GM19043 (cell line): ENCODE measurements around the gene CNRIP1.
"Not testable (repeated sequence)": the region's sequence is repeated elsewhere in the genome, so short reads cannot be mapped to it uniquely, and the experiment has no call there.

Experiments
- ATAC-seq: cut with Tn5 transposase; IDR thresholded peaks from one replicate; pipeline ENCODE4 v1.9.1; 2021; ENCODE audit warnings: low read depth; ENCODE audit not compliant: unreplicated experiment

Gene CNRIP1

GRCh38 chr2:68341062-68341329, 21.2 kb upstream of the CNRIP1 start:
- no peak for ATAC-seq

- no peak for ATAC-seq
These were observed 20.7 kb upstream of the CNRIP1 start for GRCh38 chr2:68340226-68341061.

- no peak for ATAC-seq
These were observed 16.4 kb upstream of the CNRIP1 start for GRCh38 chr2:68336192-68336591.

DNA sequence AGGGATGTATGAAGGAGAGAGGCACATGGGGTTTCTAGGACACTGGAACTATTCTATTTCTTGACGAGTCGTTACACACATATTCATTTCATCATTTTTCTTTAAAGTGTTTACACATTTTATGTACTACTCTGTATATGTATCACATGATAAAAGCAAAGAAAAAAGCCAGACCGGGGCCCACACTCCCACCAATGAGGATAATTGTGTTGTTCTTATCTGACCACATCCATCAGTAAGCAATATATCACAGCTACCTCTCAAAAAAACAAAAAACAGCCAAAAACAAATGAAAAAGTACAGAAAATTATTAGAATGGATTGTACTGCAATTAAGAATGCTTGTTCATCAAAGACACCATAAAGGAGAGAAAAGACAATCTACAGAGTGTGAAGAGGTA, 14.2 kb upstream of the CNRIP1 start:
- no peak for ATAC-seq

- no peak for ATAC-seq
These were observed 13.3 kb upstream of the CNRIP1 start for GRCh38 chr2:68333009-68333408.

DNA sequence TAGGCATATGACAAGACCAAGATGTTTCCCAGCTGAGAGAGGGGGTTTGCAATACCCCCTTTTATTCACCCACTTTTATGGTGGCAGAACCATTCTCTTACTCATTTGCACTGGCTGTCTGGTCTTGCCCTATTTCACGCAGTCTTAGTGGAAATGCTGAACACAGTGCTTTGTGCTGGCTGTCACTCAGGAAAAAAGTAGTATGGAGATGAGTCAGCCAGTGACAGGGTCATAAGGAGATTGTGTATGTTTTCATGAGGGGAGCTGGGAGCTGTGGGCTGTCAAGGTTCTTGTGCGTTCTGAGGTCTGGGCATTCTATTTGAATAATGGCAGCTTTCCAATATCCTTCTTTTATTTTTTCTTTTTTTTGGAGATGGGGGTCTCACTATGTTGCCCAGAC, 10.9 kb upstream of the CNRIP1 start:
- no peak for ATAC-seq

DNA sequence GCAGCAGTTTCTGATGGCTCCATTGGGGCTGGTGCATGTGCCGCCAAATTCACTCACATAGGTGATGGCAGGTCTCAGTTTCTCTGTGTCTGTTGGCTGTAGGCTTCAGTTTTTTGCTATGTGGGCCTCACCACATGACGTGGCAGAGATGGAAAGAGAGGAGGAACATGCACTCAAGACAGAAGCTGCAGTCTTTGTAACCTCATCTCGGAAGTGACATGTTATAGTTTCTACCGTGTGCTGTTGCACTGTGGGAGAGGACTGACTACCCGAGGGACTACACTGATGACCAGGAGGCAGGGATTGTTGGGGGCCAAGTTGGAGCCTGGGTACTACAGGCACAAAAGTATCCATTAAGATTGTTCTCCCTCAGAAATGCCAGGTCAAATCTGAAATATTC, 9.2 kb upstream of the CNRIP1 start:
- ATAC-seq: no peak

DNA sequence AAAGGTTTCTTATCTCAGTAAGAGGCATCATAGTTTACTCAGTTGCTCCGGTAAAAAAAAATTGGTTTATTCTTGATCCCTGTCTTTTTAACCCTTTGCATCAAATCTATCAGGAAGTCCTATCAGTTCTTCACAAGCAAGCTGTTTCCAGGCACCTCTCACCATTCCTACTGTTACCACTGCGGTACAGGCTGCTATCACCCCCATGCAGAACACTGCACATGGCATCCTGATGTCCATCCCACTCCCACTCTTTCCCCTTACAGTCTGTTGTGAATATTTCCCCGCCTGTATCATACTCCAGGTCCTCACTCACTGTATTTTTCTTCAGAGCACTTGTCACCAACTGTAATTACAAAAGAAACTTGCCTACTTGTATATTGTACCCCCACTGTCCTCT, 5.3 kb upstream of the CNRIP1 start:
- ATAC-seq: no peak

DNA sequence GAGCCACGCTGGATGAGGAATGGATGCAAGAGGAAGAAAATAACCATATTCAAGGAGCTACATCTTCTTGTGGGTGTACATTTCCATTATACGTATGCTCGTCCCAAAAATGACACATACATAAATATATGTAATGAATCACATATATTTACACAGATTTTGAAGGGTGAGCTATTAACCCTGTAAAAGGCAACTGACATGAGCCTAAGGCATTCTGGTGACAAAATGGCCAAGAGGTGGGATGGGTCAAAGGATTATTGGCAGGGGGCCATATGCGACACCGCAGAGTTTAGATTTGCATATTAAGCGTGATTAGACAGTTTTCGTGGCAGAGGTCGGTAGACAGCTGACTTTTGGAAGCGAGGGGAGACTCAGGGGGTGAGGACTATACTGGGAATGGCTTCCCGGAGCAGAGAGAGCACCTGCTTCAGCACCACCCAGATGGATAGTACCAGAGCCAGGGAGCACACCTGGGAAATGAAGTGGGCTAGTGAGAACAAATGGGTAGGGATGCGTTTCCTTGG, 431 bp upstream of the CNRIP1 start:
- ATAC-seq: no peak

GRCh38 chr2:68318914-68319397, 793 bp downstream of the CNRIP1 start:
- ATAC-seq: no peak

- no peak for ATAC-seq
These were observed 1.5 kb downstream of the CNRIP1 start for GRCh38 chr2:68317971-68318913.

- no peak for ATAC-seq
These were observed 3.6 kb downstream of the CNRIP1 start for GRCh38 chr2:68316111-68316510.

DNA sequence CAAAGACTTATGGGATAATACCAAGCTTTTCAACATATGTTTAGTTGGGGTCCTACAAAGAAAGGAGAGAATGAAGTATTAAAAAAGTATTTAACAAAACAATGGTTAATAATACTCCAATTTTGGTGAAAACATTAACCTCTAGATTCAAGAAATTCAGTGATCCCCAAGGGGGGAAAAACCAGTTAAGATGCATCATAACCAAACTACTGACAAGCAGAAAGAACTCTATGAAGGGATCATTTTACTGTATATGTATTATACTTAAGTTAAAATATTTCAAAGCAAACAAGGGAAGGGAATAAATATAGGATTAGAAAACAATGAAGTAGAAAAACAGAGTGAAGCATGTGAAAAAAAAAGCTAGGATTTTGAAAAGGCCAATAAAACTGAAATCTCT, 8.7 kb downstream of the CNRIP1 start:
- ATAC-seq: no peak

DNA sequence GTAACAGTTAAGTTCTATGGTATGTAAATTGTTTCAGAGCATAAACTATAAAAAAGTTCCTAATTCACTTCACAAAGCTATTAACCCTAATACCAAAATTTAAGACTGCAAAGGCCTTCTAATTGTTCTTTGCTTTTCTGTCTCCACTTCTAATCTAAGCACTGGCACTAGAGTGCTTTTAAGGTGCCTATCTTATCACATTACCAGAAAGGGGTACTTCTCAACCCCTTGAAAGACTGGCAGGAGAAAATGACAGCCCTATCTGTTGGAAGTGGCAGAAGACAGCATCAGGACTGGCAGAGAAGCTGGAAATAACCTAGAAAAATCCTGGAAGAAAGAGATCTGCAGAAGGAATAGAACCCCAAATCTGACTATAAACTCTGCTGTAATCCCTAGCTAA, 10.3 kb downstream of the CNRIP1 start:
- no peak for ATAC-seq

- ATAC-seq: not testable (repeated sequence)
These were observed 15.9 kb downstream of the CNRIP1 start for GRCh38 chr2:68303902-68304272.

- no peak for ATAC-seq
These were observed 16.5 kb downstream of the CNRIP1 start for GRCh38 chr2:68303033-68303901.

DNA sequence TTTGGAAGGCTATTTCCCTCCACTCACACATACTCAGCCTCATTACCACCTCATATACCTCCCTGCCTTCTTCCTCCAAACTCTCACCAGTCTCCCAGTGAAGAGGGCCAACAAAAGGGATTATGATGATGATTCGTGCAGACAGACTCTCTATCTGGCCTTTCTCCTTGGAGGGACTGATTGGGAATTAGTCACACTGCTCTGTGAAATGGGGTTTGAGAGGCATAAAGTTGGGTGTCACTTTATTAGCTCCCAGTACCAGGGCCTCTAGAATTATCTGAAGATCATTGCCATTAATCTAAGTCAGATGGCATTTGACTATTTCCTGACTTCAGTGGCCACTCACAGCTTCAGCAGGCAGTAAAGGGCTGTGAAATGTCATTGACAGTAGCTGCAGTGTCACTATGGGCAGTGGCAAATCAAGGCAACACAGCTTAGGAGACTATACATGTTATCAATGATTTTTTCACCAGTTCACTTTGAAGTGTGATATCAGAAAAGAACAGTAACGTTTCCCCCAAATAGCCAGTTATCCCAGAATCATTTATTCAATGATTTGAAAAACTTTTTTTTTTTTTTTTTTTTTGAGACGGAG, 17.4 kb downstream of the CNRIP1 start:
- ATAC-seq: no peak

GRCh38 chr2:68295516-68295915, 24.2 kb downstream of the CNRIP1 start:
- ATAC-seq: peak; percentile 78

DNA sequence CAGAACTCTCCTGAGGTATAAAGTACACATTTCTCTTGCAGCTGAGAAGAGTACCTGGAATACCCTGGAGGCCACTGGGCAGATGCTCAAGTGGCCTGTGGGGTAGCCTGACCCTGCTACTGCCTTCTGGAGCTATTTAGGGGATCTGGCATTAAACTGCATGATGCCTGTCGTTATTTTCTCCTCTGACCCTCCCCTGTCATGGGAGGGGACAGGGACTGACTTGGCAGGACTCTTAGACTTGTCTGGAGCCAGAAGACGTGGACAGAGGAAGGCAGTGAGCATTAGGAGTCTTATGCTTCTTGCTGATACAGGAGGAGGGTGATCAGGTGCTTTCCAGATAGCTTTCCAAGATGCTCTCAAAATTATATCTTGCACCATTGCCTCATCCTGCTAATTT, 24.8 kb downstream of the CNRIP1 start:
- no peak for ATAC-seq

DNA sequence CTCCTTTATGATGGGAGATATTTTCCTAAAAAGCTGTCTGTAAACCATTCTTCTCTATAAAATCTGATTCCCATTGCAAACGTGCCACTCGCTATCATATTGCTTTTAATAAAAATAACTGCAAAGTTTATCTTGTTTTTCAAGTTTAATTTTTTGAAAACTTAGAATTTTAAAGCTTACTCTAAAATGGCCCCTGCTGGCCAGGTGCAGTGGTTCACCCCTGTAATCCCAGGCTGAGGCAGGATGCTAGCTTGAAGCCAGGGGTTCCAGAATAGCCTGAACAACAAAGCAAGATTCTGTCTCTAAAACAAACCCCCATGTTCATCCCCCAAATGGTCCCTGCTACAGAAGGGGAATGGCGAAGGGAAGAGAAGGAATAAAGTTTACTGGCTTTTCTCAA, 25.6 kb downstream of the CNRIP1 start:
- ATAC-seq: no peak
